ENCODE results near the gene LEKR1.
A peak's percentile ranks its signal among the peaks of the same experiment; 100 is the strongest.

The LEKR1 gene

DNA sequence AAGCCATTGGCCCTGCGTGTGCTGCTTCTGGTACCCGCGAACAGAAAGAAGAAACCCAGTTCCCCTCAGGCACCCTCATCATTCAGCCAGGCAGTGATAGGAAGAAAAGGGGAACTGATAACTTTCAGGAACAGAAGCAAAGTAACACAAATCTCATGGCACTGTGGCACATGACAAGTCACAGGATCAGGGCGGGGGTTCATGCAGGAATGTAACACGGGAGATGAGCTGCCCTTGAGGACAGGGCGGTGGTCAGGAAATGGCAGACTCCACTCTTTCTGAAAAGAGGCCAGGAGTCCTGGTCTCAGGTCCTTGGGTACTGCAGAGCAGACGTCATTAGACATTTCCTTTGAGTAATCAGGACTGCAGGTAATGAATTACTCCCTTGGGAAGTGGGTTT, 238.2 kb downstream of the LEKR1 start:
- no peak for DNase-seq

DNA sequence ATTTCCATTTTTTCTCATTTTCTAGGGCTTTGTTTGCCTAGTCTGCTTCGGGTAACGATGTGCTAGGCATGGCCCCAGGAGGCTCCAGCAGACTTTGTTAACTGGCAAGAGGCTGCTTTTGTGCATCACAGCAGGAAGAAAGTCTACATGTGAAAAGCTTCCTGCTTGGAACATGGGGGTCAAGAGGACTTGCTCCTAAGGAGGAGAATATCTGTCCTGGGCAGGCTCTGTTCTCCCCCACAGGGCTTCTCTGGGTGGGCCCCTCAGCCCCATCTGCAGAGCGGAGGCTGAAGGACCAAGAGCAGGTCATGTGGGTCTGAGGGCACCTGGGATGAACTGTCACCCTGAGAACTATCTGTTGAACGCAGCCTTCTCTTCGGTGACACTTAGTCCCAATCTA, 239.0 kb downstream of the LEKR1 start:
- DNase-seq = no peak

DNA sequence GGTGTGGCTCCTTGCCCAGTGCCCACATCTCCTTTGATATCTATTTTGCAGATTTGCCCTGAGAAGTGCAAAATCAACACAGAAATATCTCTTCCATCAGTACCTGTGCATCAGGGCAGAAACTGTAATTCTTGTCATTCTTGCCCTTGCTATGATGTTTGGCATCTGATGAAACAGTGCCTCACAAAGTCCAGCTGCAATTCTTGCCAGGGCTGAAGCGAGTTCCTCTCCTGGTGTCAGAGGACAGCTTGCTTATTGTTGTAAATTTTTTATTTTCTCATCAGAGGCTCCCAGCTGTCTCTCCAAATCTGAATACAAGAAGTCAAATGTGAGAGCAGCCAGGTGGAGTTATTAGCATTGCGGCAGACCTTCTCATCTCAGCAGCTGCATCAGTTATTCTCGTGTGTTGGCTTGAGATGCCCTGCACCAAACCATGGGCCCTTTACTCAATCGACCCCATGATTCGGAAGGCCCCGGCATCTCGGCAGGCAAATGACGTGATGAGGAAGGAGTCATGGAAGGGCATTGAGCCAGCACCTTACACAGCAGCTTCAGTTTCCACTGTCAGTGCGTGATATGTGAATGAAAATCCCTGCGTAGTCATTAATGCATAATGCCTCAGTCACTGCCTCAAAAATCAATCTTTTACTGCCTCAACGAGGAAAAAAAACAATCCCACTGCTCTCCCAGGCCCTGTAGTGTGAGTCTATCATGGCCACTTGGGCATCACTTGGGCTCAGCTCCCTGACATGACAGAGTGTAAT, 240.4 kb downstream of the LEKR1 start:
- DNase-seq = no peak

DNA sequence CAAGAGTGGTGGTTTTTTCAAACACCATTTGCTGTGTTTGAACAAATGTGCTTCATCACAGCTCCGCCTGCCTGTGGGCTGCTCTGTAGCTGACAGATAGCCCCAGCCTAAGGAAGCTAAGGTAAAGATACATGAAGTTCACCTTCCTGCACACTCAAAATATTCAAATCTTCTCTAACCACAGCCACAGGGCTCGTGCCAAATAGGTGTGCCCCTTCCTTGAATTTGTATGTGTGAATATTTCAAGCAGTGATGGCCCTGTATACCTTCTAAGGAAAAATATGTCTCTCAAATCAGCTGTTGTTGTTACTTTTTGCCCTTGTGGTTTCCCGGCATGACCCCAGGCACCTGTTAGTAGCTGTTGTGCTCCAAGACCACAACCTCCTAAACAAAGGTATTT, 241.0 kb downstream of the LEKR1 start:
- no peak for DNase-seq

DNA sequence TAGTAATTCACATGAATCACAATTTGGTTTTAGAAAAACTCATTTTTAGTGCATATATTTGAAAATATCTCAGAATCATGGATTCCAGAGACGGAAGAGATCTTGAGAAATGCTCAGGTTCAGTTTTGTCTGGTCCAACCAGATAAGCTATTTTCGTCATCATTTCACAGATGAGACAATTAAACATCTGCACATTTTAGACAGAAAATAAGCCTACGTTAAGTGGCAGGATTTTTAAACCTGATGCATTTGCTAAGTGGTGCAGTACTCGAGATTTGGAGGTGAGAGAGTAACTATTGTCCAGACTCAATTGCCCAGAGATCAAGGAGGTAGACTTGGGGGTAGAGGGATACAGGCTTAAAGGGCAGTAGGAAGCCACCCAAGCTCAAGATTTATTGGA, 243.3 kb downstream of the LEKR1 start:
- no peak for DNase-seq

DNA sequence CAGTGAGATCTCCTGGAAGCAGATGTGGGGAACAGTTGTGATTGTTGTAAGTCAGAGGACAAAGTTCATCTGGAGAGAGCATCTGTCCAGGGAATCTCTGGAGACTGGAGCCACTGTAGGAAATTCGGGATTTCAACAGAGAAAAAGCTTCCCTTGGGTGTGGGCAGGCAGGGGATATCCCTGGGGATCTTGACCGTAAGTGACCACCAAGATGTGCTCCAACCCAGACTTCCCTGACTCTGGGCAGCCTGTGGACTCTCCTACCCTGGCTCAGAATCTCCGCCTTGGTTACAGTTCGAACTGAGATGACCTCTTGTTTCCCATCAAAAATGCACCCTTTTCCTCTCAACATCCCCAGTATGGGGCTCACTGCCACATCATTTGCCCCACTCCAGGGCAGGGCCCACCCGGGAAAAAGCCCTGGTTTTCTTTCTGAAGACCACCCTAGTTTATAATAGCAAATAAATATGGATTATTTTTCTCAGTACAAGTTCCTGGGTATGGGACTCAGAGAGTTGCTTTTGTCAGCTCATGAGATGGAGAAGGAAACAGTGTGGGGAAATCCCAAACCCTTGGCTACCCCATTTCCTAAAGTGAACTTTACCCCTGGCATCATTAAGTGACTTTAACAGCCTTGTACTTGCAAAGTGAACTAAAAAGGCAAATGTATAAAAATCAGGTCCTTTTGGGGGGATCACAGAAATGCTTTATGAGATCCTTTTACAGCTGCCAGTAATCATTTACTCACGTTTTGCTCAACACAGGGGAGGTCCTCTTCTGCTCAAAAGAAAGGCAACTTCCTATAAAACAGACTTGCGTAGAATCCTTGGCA, 243.9 kb downstream of the LEKR1 start:
- no peak for DNase-seq

DNA sequence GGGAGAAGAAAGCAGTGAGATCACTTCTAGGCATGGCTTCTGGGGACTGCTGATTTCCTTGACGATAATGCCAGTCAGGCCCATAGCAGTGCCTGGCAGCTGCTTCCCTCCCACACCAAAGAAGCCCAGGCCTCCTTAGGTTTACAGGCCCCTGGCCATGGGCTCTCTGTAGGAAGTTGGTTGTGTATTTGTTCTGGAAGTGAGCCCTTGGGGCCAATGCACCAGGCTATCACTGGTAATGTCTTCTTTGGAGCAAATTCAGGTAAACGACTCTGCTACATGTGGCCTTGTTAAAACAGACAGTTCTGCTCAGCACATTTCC, 244.5 kb downstream of the LEKR1 start:
- DNase-seq = no peak

DNA sequence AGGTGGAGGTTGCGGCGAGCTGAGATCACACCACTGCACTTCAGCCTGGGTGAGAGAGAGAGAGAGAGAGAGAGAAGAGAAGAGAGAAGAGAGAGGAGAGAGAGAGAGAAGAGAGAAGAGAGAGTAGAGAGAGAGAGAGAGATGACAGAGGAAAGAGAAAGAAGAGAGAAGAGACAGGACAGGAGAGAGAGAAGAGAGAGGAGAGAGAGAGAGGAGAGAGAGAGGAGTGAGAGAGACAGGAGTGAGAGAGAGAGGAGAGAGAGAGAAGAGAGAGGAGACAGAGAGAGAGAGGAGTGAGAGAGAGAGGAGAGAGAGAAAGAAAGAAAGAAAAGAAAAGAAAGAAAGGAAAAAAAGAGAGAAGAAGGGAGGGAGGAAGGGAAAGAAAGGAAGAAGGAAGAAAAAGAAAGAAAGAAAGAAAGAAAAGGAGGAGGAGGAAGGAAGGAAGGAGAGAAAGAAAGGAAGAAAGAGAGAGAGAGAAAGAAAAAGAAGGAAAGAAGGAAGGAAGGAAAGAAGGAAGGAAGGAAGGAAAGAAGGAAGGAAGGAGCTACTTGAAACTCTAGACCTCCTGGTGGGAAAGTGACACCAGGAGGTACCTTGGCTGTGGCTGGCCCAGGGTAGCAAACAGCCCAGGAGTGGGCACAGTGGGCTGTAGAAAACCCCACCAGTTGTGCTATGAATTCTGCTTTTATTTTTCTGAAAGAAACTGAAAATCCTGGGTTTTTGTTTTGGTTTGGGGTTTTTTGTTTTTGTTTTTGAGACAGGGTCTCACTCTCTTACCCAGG, 245.8 kb downstream of the LEKR1 start:
- no peak for DNase-seq

DNA sequence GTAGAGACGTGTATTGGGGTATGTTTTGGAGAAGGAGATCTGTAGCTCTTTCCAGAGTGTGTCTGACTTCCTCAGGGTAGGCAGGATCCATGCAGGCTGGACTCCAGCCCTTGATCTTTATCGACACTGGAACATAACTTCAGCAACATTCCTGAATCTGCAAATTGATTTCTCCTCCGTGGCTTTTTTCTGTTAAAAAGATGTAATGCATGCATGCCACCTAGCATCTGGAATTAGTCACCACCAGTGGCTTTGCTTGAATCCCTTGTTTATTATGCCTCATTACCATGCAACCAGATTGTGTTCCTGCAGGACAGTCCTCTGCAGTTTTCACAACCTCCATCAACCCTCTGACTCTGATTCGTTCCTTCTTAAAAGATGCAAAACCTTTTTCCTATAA, 247.7 kb downstream of the LEKR1 start:
- DNase-seq = no peak

DNA sequence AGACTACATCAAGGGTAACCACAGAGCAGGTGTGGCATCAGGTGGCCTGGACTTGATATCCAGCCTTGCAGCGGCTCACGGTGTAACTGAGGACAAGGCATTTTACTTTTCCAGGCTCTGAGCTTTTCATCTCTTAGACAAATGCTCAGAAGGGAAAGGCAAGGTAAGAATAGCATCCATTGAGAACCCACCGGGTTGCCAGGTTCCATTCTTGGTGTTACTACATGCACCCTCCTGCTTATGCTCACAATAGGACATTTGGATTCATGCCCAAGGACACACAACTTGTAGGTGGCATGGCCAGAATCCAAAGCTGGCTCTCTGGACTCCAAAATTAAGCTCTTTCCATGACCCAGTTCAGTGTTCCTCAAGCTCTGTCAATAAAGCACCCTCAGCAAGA, 248.3 kb downstream of the LEKR1 start:
- DNase-seq = no peak

DNA sequence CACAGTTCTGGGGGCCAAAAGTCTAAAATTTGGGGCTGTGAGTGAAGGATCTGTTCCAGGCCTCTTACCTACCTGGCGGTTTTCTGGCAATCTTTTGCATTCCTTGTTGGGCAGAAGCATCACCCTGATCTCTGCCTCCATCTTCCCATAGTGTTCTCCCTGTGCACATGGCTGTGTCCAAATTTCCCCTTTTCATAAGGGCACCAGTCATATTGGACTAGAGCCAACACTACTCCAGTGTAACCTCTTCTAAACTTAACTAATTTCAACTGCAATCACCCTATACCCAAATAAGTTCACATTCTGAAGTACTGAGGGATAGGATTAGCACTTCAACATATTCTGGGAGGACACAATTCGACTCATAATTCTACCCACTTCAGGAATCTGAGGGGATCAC, 248.8 kb downstream of the LEKR1 start:
- no peak for DNase-seq

DNA sequence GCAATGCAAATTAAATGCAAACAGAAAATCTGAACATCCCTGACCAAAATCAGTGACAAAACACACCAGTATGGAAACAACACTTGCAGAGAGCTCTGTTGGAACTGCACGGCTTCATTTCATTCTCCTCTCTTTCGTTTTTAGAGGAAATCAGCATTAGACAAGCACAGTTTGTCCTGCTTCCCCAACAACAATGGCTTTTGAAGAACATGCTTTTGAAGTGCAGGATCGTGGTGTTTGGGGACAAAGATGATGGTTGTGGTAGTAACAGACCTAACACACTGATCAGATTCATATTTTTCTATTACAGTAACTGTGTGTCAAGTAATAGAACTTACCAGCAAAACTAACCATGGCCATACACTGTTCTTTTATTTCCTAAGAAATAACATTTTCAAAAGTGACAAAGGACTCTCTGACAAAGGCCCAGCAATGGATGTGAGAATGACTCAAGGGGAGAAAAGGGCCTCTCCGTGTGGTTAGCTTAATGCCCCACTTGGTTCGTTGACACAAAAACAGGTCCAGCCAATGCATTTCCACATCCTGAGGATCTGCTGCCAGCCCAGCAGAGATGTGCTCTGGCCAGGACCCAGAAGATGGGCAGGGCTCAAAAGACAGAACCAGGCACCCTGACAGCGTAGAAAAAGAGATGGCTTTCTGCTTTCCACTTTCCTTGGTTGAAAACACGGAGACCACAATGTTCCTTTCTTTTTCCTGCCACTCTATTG, 249.7 kb downstream of the LEKR1 start:
- DNase-seq = no peak

DNA sequence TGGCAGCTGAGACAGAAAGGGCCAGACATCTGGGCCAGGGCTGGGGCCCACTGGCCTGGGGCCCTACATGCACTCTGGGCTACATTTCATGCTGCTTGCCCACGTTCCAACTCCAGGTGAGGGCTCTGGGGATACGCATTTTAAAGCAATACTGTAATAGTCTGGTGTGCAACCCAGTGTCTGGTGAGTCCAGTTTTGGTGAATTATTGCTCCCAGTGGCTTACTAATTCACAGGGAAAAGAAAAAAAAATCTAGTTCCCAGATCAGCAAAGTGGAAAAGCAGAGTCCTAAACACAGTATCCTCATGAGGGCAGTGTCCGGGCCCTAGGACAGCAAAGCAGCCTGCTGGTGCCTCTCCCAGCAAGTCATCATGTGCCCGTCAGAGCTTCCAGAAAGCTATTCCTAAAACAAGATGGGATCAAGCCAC, 251.4 kb downstream of the LEKR1 start:
- DNase-seq = no peak

DNA sequence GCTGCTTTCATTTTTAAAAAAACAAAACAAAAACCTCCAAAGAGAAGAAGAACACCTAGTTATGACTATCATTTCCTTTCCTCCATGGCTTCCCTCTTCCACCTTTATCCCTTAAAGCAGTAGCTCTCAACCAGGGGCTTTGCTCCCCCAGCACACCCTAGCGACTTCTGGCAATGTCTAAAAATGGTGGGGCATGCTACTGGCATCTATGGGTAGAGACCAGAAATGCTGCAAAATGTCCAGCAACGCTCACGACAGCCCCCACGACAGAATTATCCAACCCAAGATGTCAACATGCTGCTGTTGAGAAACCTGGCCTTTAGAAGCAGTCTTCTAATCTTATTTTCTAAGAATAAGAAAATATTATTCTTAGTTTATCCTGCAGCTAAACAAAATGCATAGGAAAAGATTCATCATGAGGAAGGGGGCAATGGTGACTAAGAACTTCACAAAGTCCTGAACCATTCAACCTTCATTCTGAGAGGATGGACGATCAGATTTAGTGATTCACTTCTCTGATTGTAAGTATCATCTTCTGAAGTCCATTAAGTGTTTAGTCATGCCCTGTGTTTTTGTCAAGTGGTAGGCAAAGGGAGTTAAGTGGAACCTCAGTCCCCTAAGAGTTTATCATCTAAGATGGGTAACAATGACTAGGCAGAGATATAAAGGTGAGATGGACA, 252.1 kb downstream of the LEKR1 start:
- no peak for DNase-seq

DNA sequence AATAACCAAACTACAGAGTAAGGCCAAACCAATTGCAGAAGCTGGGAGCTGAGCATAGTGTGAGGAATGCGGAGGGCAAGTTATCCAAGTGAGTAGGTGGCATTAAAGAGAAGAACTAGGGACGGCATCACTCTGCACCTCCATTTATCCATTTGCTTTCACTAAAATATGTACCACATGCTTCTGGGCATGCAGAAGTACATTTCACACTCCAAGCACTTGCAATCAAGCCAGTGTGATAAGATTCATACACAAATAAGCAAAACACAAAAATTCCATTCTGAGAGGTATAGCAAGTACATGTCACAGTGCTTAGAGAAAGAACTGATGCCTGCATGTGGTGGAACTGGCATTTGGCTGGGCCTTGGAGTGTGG, 252.6 kb downstream of the LEKR1 start:
- DNase-seq = no peak

DNA sequence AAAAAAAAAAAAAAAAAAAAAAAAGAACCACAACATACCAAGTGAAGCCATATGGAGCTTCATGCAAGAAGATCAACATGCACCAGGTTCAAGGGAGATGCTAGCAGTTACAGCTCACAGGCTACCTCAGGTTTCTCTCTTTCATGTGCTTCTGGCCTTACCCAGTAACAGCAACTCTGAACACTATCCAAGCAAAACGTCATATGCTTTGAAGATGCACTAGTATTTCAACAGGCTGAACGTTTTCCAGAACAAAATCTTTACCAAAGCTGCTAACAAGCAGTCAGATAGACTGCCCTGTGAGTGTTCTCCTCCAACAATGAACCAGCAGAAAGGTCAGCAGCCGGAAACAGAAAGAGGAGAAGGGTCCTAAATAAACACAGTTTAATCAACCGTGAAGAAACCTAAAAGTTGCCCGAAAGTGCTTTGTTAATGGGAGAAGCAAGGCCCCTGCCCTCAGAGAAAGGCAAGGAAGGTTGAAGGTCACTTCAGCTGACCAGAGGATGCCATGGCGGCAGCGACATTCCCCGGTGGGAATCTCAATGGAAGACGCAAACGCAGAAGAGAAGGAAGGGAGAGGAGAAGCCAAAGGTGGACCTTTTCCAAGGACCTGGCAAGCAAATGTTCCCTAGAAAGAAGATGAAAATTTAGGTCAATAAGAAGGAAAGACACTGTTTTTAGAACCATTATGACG, 253.7 kb downstream of the LEKR1 start:
- DNase-seq = no peak

DNA sequence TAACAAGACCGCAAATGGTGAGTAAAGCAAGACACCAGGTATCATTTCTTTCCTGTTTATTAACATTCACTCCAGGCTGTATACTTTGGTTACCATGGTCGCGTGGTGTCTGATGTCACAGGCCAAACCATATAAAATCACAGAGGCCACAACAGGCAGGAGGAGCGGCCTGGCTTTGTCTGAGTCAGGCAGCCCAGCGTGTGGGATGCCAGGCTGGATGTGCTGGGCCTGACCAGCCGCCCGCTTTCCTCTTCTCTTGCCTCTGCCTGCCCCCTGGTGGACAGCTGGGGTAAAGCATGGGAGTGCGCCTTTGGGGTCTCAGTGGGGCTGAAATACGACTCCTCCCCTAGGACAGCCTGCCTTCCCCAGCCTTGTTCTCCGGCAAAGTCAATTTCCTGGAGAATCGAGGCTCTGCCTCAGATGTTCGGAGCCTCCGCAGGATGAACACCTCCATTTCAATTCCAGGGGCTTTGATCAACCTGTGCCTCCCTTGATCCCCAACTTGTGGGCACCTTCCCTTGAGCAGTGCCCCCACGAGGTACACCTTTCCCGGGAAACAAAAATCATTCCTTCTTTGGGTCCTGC, 255.6 kb downstream of the LEKR1 start:
- peak; percentile 90 to 91 for DNase-seq

DNA sequence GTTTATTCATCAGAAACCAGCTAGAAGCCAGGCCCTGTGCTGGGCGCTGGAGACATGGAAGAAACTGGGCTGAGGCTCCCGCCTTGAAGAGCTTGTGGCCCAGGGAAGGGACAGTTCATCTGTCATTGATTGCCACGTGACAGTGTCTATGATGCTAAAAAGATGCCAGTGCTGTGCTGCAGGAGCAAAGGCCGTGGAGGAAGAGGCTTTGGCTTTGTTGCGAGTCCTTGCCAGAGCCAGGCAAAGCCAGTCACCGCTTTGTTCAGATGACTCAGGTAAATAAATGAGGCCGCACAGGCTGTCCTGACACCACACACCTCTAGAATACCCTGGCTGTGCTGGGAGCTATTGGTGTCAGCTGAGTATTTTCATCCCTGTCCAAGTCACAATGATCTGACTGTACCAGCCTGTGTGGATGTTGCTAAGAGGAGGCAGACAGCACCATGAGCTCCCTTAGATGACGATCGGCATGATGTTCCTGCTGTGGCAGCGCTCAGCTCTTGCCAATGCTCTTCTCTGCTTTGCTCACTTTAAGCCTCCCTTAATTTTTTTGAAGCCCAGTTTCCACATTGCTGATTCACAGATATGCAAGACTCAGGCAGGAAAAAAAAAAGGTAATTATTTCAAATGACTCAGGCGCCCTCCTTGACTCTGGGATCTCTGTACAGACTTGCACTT, 256.3 kb downstream of the LEKR1 start:
- no peak for DNase-seq

DNA sequence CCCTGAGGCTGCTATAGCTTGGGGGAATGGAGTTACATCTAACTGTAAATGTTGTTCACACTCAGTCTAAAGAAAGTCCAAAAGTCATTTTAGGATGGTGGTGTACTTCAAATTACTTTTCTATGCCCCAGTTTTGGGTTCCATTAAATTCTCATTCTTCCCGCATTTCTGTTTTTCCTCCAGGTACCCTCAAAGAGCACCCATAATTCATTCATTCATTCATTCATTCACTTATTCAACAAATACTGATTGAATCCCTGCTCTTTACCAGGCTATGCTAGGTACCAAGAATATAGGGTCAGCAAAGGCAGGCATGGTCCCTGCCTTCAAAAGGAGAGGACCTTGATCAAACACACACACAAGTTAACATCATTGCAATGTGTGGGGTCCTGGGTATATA, 257.7 kb downstream of the LEKR1 start:
- DNase-seq = no peak

DNA sequence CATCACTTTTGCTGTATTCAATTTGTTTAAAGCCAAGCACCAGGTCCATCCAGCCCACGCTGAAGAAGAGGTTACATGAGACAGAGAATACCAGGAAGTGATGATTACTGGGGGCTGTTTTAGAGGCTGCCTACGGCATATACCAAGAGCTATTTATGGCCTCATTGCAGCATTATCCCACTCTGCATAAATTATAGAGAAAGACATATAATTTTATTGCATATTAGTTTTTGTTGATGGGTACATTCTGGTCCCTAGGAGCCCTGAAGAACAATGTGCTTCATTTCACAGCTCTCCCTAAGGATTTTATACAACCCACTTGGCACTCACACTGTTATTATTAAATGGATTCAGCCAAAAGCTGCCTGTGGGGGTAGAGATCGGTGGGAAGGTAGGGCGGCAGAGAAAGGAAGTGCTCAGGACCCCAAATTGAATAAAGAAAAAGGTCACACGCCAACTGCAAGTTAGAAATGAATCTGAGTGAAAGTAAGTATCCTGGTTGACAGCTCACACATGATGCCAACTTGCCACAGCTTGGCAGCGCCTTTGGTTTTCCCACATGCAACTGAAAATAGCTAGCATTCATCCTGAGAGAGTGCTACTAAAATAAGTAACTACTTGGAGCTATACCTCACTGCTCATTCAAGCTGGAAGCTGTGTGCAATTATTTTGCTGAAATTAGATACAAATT, 260.1 kb downstream of the LEKR1 start:
- DNase-seq = no peak

Data from stimulated activated CD4-positive, alpha-beta T cell treated with anti-CD3 and anti-CD28 coated beads, Interleukin-2, amount 100 ng/mL, for 48 hours (primary cell).